Chondrocyte (in vitro differentiated cells): ENCODE data around the gene SYNGAP1. TPM values are rescaled to one million over a fixed set of nuclear protein-coding genes. Genes with fewer than 3 reads are reported as not detected.
"Not testable (repeated sequence)": the region's sequence is repeated elsewhere in the genome, so short reads cannot be mapped to it uniquely, and the experiment has no call there.

Experiments
- DNase-seq: peaks from one replicate; pipeline ENCODE4 v3.0.0; 2021; ENCODE audit warnings: mixed read lengths, low spot score
- H3K27ac Mint-ChIP-seq: one replicate; pipeline ENCODE4 v1.8.0; 2021; ENCODE audit warnings: mild to moderate bottlenecking, moderate library complexity, mixed read lengths; ENCODE audit not compliant: unreplicated experiment
- H3K27me3 Mint-ChIP-seq: 2 replicates; pipeline ENCODE4 v1.8.0; 2021; ENCODE audit warnings: low read depth, mixed read lengths
- H3K36me3 Mint-ChIP-seq: 2 replicates; pipeline ENCODE4 v1.8.0; 2021; ENCODE audit warnings: low read depth, mixed read lengths
- H3K4me1 Mint-ChIP-seq: 2 replicates; pipeline ENCODE4 v1.8.0; 2021; ENCODE audit warnings: low read depth, mild to moderate bottlenecking, mixed read lengths
- H3K4me3 Mint-ChIP-seq: one replicate; pipeline ENCODE4 v1.8.0; 2021; ENCODE audit warnings: mild to moderate bottlenecking, moderate library complexity, mixed read lengths; ENCODE audit not compliant: unreplicated experiment
- H3K9me3 Mint-ChIP-seq: 2 replicates; pipeline ENCODE4 v1.8.0; 2021; ENCODE audit warnings: low read depth, mixed read lengths
- CTCF ChIP-seq: fragments of 200-600 bp; sonication (generic); IDR thresholded peaks from 2 replicates; pipeline ENCODE4 v1.5.0; 2021; ENCODE audit warnings: antibody characterized with exemption, mild to moderate bottlenecking, moderate library complexity
- total RNA-seq: library from RNA; stranded (reverse); gene quantifications from 3 replicates; pipeline ENCODE4 v1.2.1, GENCODE V29; 2021

The SYNGAP1 gene
- total RNA-seq, 1 donor from 2014 or later, result 24.7 TPM

- Mint-ChIP-seq H3K4me3 (no peak overlapping the region), H3K27me3 (no peaks in the 10 kb centered on the region), H3K4me1 (no peaks in the 10 kb centered on the region), H3K36me3 (no peaks in the 10 kb centered on the region), H3K27ac (no peak overlapping the region), H3K9me3 (peaks cover 5% of the 10 kb centered on the region)
- no peak for DNase-seq
- TF ChIP-seq CTCF, result no peak
Measured at GRCh38 chr6:33469661-33470060, 49.8 kb downstream of the SYNGAP1 start.

GRCh38 chr6:33477864-33478263 is 58.0 kb downstream of the SYNGAP1 start:
- DNase-seq, result no peak
- no peak overlapping the region for H3K27ac Mint-ChIP-seq
- peaks cover 22% of the 10 kb centered on the region for H3K27me3 Mint-ChIP-seq
- no peaks in the 10 kb centered on the region for H3K4me1 Mint-ChIP-seq
- H3K36me3 Mint-ChIP-seq, result no peaks in the 10 kb centered on the region
- no peak overlapping the region for H3K4me3 Mint-ChIP-seq
- no peaks in the 10 kb centered on the region for H3K9me3 Mint-ChIP-seq
- no peak for TF ChIP-seq CTCF

GRCh38 chr6:33481192-33481591 is 61.3 kb downstream of the SYNGAP1 start:
- DNase-seq, result no peak
- no peak overlapping the region for H3K4me3 Mint-ChIP-seq
- peaks cover 1% of the 10 kb centered on the region for H3K36me3 Mint-ChIP-seq
- no peak overlapping the region for H3K27ac Mint-ChIP-seq
- H3K27me3 Mint-ChIP-seq, result peaks cover 22% of the 10 kb centered on the region
- no peaks in the 10 kb centered on the region for H3K4me1 Mint-ChIP-seq
- H3K9me3 Mint-ChIP-seq, result peaks cover 5% of the 10 kb centered on the region
- no peak for TF ChIP-seq CTCF

GRCh38 chr6:33482620-33483019 is 62.8 kb downstream of the SYNGAP1 start:
- peaks cover 25% of the 10 kb centered on the region for H3K27me3 Mint-ChIP-seq
- H3K9me3 Mint-ChIP-seq, H3K4me1 Mint-ChIP-seq, H3K27ac Mint-ChIP-seq, H3K4me3 Mint-ChIP-seq, DNase-seq, H3K36me3 Mint-ChIP-seq: not testable (repeated sequence)

GRCh38 chr6:33483678-33484077 is 63.8 kb downstream of the SYNGAP1 start:
- H3K36me3 Mint-ChIP-seq, result peaks cover 1% of the 10 kb centered on the region
- no peak overlapping the region for H3K27ac Mint-ChIP-seq
- no peak overlapping the region for H3K4me3 Mint-ChIP-seq
- DNase-seq, result no peak
- H3K9me3 Mint-ChIP-seq, result peaks cover 5% of the 10 kb centered on the region
- peaks cover 25% of the 10 kb centered on the region for H3K27me3 Mint-ChIP-seq
- TF ChIP-seq CTCF, result no peak
- H3K4me1 Mint-ChIP-seq, result no peaks in the 10 kb centered on the region

- not testable (repeated sequence) for H3K36me3 Mint-ChIP-seq, H3K4me1 Mint-ChIP-seq, H3K9me3 Mint-ChIP-seq, DNase-seq, H3K27ac Mint-ChIP-seq, H3K4me3 Mint-ChIP-seq
- H3K27me3 Mint-ChIP-seq, result peaks cover 19% of the 10 kb centered on the region
Measured at GRCh38 chr6:33484673-33485262, 64.9 kb downstream of the SYNGAP1 start.

GRCh38 chr6:33485680-33486079 is 65.8 kb downstream of the SYNGAP1 start:
- H3K9me3 Mint-ChIP-seq, H3K36me3 Mint-ChIP-seq, H3K4me1 Mint-ChIP-seq, H3K27ac Mint-ChIP-seq, DNase-seq, H3K4me3 Mint-ChIP-seq: not testable (repeated sequence)
- peaks cover 18% of the 10 kb centered on the region for H3K27me3 Mint-ChIP-seq
